ENCODE results near the gene PLD1. TPM values are rescaled to one million over a fixed set of nuclear protein-coding genes. Genes with fewer than 3 reads are reported as not detected.
A peak's percentile ranks its signal among the peaks of the same experiment; 100 is the strongest.

Gene PLD1
- total RNA-seq, 1 donor from 2014 or later = 0.93 TPM

GRCh38 chr3:171835116-171835515, 24.8 kb upstream of the PLD1 start:
- no peak overlapping the region for H3K27ac Mint-ChIP-seq (ENCODE audit: unreplicated experiment)
- H3K4me3 Mint-ChIP-seq = no peak overlapping the region
- DNase-seq (ENCODE audit: low read depth, low spot score) = no peak
- no peaks in the 10 kb centered on the region for H3K36me3 Mint-ChIP-seq (ENCODE audit: low read depth)
- no peaks in the 10 kb centered on the region for H3K9me3 Mint-ChIP-seq
- H3K27me3 Mint-ChIP-seq (ENCODE audit: low read depth) = no peaks in the 10 kb centered on the region
- no peak for TF ChIP-seq CTCF (conservative IDR thresholded peaks at IDR 0.05)
- peaks cover 28% of the 10 kb centered on the region for H3K4me1 Mint-ChIP-seq

GRCh38 chr3:171834461-171834801, 24.1 kb upstream of the PLD1 start:
- TF ChIP-seq CTCF (conservative IDR thresholded peaks at IDR 0.05) = no peak
- no peak for DNase-seq (ENCODE audit: low read depth, low spot score)
- Mint-ChIP-seq H3K27ac (ENCODE audit: unreplicated experiment) (no peak overlapping the region), H3K9me3 (no peaks in the 10 kb centered on the region), H3K36me3 (ENCODE audit: low read depth) (no peaks in the 10 kb centered on the region), H3K27me3 (ENCODE audit: low read depth) (no peaks in the 10 kb centered on the region), H3K4me1 (peaks cover 31% of the 10 kb centered on the region), H3K4me3 (no peak overlapping the region)

GRCh38 chr3:171833789-171834460, 23.6 kb upstream of the PLD1 start:
- DNase-seq (ENCODE audit: low read depth, low spot score) = no peak
- Mint-ChIP-seq H3K9me3 (no peaks in the 10 kb centered on the region), H3K27ac (ENCODE audit: unreplicated experiment) (no peak overlapping the region), H3K4me1 (peaks cover 31% of the 10 kb centered on the region), H3K36me3 (ENCODE audit: low read depth) (no peaks in the 10 kb centered on the region), H3K4me3 (no peak overlapping the region), H3K27me3 (ENCODE audit: low read depth) (no peaks in the 10 kb centered on the region)
- peak; percentile 64 for TF ChIP-seq CTCF (conservative IDR thresholded peaks at IDR 0.05)

DNA sequence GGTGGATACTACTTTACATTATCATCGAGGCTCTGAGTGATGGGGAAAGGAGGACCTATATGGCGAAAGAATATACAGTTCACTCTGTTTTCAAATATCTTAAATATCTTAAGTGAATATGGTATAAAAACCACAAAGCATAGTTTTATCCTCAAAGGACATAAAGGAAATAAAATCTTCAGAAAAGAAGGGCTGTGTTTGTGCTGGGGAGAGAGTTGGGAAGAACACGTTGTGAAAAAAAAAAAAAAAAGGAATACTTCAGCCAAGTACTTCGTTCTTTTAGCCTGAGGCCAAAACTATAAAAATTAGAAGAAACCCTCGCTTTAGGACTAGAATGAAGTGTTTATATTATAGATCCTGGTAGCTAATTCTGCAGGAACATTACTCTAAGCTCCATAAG, 22.7 kb upstream of the PLD1 start:
- no peak for TF ChIP-seq CTCF (conservative IDR thresholded peaks at IDR 0.05)

DNA sequence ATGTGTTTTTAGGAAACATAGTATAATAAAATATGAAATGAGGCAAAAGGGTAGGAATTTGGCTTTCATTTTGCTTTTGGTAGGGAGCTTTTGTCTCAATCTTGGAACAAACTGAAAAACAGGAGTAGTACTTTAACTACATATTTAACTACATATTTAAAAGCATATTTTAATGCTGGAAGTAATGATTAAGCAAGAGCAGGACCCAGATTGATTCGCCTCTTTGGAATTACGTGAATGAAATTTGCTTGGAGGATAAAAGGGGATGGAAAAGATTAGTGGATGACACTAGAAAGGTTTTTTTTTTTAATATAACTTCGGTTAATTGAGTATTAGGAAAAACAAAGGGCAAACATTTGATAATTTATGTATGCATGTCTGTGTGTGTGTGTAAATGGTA, 21.7 kb upstream of the PLD1 start:
- Mint-ChIP-seq H3K27ac (ENCODE audit: unreplicated experiment) (no peak overlapping the region), H3K27me3 (ENCODE audit: low read depth) (no peaks in the 10 kb centered on the region), H3K9me3 (no peaks in the 10 kb centered on the region), H3K4me3 (no peak overlapping the region), H3K4me1 (peaks cover 21% of the 10 kb centered on the region), H3K36me3 (ENCODE audit: low read depth) (no peaks in the 10 kb centered on the region)
- no peak for DNase-seq (ENCODE audit: low read depth, low spot score)
- TF ChIP-seq CTCF (conservative IDR thresholded peaks at IDR 0.05) = no peak

More for the DNA sequence above, 22.7 kb upstream of the PLD1 start:
- H3K27me3 Mint-ChIP-seq (ENCODE audit: low read depth) = no peaks in the 10 kb centered on the region
- DNase-seq (ENCODE audit: low read depth, low spot score) = no peak
- no peaks in the 10 kb centered on the region for H3K9me3 Mint-ChIP-seq
- no peaks in the 10 kb centered on the region for H3K36me3 Mint-ChIP-seq (ENCODE audit: low read depth)
- H3K4me1 Mint-ChIP-seq = peaks cover 22% of the 10 kb centered on the region
- no peak overlapping the region for H3K27ac Mint-ChIP-seq (ENCODE audit: unreplicated experiment)
- no peak overlapping the region for H3K4me3 Mint-ChIP-seq

Data from neural crest cell (in vitro differentiated cells).